Omental fat pad (tissue), 4 donors: ENCODE measurements around the gene ST8SIA6. TPM values are rescaled to one million over a fixed set of nuclear protein-coding genes. Genes with fewer than 3 reads are reported as not detected.

Experiments used
- ATAC-seq: fragments of 150-250 bp; one replicate; pipeline ENCODE4 v1.9.1; 2016; ENCODE audit warnings: mild to moderate bottlenecking, moderate library complexity; ENCODE audit not compliant: low FRiP score
- DNase-seq: peaks from one replicate; pipeline ENCODE4 v3.0.0-alpha.2; 2019; ENCODE audit warnings: low spot score
- total RNA-seq, 4 donors: library from RNA; depleted of rRNA; stranded (reverse); fragments of >200 nt; gene quantifications; one replicate each; pipeline ENCODE4 v1.1.0, GENCODE V29; 2016
- TF ChIP-seq, protein P1 (sequence below), 3 donors: fragments of 450-650 bp; IDR thresholded peaks; one replicate each; pipeline ENCODE4 v1.5.1; 2016 to 2017; ENCODE audit warnings: antibody characterized with exemption in 3 of 3, mild to moderate bottlenecking in 3 of 3, moderate library complexity in 2 of 3

Gene ST8SIA6
- total RNA-seq, 4 donors from 2014 or later: 0.19 to 7.6 (median 0.40) TPM

DNA sequence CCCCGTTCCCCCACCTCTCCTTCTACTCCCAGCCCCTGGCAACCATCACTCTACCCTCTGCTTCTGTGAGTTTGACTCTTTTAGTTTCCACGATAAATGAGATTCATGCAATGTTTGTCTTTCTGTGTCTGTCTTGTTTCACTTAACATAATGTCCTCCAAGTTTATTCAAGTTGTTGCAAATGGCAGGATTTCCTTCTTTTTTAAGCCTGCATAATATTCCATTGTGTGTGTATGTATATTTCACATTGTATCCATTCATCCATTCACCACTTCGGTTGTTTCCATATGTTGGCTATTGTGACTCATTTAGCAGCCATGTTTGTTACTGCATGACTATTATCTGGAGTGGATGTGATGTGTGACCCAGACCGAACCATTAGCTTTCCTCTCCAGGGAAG lies 162.0 kb downstream of the ST8SIA6 start:
- no peak for ATAC-seq
- no peak for DNase-seq
- TF ChIP-seq, protein P1, sequence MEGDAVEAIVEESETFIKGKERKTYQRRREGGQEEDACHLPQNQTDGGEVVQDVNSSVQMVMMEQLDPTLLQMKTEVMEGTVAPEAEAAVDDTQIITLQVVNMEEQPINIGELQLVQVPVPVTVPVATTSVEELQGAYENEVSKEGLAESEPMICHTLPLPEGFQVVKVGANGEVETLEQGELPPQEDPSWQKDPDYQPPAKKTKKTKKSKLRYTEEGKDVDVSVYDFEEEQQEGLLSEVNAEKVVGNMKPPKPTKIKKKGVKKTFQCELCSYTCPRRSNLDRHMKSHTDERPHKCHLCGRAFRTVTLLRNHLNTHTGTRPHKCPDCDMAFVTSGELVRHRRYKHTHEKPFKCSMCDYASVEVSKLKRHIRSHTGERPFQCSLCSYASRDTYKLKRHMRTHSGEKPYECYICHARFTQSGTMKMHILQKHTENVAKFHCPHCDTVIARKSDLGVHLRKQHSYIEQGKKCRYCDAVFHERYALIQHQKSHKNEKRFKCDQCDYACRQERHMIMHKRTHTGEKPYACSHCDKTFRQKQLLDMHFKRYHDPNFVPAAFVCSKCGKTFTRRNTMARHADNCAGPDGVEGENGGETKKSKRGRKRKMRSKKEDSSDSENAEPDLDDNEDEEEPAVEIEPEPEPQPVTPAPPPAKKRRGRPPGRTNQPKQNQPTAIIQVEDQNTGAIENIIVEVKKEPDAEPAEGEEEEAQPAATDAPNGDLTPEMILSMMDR (IDR thresholded peaks at IDR 0.05): no peak

DNA sequence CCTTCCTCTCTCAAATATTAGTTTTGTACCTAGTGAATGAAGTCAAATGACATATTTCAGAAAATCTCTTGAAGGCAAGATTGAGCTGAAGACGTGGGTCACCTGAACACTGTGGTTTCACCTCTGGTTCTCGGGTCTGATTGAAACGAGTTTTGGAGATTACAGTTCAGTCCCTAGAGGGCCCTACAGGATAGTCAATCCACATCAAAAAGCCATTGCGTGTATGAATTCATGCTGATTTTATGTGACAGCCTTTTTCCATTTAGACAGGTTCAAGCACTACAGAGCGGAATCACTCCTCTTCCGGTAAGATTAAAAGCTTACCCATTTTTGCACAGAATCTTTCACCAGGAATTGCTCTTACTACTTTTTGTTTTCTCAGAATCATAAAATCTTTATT lies 164.2 kb downstream of the ST8SIA6 start:
- ATAC-seq (no peak), DNase-seq (no peak)

DNA sequence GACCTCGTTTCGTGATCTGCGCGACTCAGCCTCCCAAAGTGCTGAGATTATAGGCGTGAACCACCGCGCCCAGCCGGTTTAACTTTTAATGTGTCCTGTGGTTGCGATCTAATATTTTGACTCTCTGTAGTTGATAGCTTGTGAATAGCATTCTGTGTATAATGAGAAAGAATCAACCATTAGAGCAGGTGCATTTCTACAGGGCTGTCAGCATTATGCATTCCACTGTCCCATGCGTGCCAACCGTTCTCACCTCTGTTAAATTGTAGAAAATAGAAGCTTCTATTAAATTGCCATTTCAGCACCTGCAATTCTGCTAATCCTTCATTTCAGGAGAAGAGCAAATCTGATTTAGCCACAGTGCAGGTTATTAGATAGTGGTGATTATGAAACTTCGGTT lies 164.6 kb downstream of the ST8SIA6 start:
- ATAC-seq: no peak
- no peak for DNase-seq
- TF ChIP-seq, protein P1 (IDR thresholded peaks at IDR 0.05): no peak

More for the DNA sequence above, 164.2 kb downstream of the ST8SIA6 start:
- TF ChIP-seq, protein P1 (IDR thresholded peaks at IDR 0.05): no peak

DNA sequence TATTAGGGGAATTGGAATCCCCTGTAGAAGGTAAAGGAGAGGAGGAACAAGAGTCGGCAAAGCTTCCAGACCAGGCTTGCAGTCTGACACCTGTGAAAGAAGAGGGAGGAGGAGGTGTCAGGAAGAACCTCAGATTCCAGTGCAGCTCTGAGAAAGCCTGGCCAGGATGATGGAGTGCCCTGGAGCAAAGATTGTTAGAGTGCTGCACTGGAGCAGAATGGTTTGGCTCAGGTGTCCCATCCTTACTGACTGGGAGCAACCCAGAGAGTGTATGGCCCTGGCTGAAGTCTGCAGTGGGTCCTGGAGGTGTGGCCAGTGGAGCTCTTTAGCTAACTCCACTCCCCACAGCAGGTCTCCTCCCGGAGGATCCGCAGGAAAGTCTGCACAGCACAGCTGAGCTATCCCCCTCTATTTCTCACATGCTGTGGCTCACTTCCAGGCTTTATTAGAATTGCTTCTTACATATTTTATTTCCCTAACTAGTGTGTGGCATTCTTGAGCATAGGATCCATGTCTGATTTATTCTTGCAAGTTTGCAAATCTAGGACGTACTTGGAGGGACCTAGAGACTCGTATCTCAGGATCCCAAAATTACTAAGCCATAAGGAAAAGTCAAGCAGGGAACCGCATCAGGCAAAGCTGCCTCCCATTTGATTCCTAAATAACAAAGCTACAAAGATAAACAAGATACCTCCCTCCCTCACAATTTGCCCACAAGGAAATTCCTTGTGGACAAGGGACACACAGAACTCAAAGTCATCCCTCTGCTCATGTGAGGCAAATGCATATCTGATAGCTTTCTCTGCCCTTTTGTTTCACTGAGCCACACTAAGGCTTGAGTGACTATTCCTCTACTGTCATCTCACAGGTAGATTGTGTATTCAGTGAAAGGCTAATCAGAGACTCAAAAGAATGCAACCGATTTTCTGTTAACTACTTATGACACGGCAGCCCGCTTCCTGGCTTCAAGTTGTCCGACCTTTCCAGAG lies 167.5 kb downstream of the ST8SIA6 start:
- no peak for DNase-seq
- TF ChIP-seq, protein P1 (IDR thresholded peaks at IDR 0.05): no peak
- no peak for ATAC-seq

DNA sequence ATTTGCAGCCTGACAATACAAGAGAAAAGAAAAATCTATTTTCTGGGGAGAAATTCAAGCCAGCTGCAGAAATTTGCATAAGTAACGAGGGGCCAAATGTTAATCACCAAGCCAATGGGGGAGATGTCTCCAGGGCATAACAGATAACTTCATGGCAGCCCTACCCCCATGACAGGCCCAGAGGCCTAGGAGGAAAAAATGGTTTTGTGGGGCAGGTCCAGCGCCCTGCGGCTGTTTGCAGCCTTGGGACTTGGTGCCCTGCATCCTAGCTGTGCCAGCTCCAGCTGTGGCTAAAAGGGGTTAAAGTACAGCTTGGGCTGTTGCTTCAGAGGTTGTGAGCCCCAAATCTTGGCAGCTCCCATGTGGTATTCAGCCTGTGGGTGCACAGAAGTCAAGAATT lies 172.1 kb downstream of the ST8SIA6 start:
- TF ChIP-seq, protein P1 (IDR thresholded peaks at IDR 0.05): no peak
- ATAC-seq: no peak

DNA sequence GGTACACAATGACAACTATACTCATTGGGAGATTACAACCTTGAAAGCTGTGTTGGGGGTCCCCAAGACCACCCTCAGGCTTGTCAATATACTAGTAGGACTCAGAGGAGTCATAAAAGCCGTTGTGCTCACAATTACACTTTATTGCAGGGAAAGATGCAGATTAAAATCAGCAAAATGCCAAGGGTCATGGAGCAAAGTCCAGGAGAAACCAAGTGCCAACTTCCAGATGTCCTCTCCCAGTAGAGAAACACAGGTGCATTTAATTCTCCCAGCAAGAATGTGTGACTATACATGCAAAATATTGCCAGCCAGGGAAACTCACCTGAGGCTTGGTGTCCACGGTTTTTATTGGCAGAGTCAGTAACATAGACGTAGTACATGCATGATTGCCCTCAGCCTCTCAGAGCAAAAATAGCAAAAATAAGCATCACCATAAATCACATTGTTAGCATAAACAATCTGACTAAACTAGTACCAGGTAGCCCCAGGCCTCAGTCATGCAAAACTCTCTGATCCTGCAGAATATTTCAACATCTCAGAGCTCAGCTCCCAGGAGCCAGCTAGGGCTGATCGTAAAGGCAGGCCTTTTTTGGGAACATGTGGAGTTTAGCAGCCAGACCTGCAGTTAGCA lies 175.7 kb downstream of the ST8SIA6 start:
- DNase-seq: no peak
- no peak for ATAC-seq
- TF ChIP-seq, protein P1 (IDR thresholded peaks at IDR 0.05): no peak

More for the DNA sequence above, 172.1 kb downstream of the ST8SIA6 start:
- DNase-seq: no peak
